Right cardiac atrium (tissue), 5 donors: ENCODE measurements around the gene CA10. TPM values are rescaled to one million over a fixed set of nuclear protein-coding genes. Genes with fewer than 3 reads are reported as not detected.

Source experiments
- ATAC-seq, 2 donors: fragments of 200-7000 bp; cut with Tn5 transposase; one replicate each; pipeline versions ENCODE4 v1.8.0 to v1.9.1; 2020; ENCODE audit warnings: moderate library complexity in 2 of 2, mild to moderate bottlenecking in 1 of 2
- DNase-seq, 3 donors: peaks; one replicate each; pipeline ENCODE4 v3.0.0-alpha.2; 2020
- H3K27ac ChIP-seq: one replicate; pipeline ENCODE4 v1.5.1; 2013; ENCODE audit warnings: mild to moderate bottlenecking, low read length, control low read depth, moderate library complexity
- H3K27me3 ChIP-seq: one replicate; pipeline ENCODE4 v1.6.1; 2013; ENCODE audit not compliant: control insufficient read depth, insufficient read depth
- H3K4me1 ChIP-seq: one replicate; pipeline ENCODE4 v1.6.1; 2013; ENCODE audit warnings: low read length; ENCODE audit not compliant: control insufficient read depth, insufficient read depth
- H3K4me3 ChIP-seq: one replicate; pipeline ENCODE4 v1.5.1; 2013; ENCODE audit warnings: low read length, control low read depth
- H3K9me3 ChIP-seq: one replicate; pipeline ENCODE4 v1.6.1; 2013; ENCODE audit warnings: low read length; ENCODE audit not compliant: control insufficient read depth
- WGBS: extraction: QIAGEN DNeasy Blood & Tissue Kit; methylation state at CpG from one replicate; pipeline ENCODE4 v1.1.7; 2013; 5-methylcytosine and 5-hydroxymethylcytosine counted together
- intact Hi-C, 4 donors: fragments of 100-400 bp; cut with DNase I; formaldehyde crosslinking; loops; one replicate each; pipeline versions ENCODE4 v1.11.0 to v1.14.0; 2022 to 2023
- polyA plus RNA-seq: library from polyadenylated mRNA; stranded (reverse); fragments of 200-250 nt; gene quantifications from one replicate; pipeline ENCODE4 v1.2.3, GENCODE V29; 2013
- total RNA-seq, 4 donors: library from RNA; stranded (reverse); fragmentation: NEBNext Ultra II Directional; extraction: Animal tissue kit (Norgen Biotek cat#: 25700); gene quantifications; one replicate each; pipeline ENCODE4 v1.2.1, GENCODE V29; 2021
- donor health status: healthy with polysubstance abuse.
- donor health status: DM: no; HTN: yes; CAD: no.
- donor health status: DM: no; HTN: no; CAD: no.
- donor health status: DM: no; HTN: yes; CAD: no; lungs with severe emphysema.
- donor health status: DM: yes; HTN: yes; CAD: no.

Gene CA10
- total and polyA plus RNA-seq, 5 donors, result 0.05 TPM; not detected in 4

GRCh38 chr17:51909971-51910370 is 248.5 kb downstream of the CA10 start:
- no peak for DNase-seq
- intact Hi-C loops, result no loop called here
- H3K27ac ChIP-seq, result no peak overlapping the region
- H3K4me3 ChIP-seq, result no peak overlapping the region
- ATAC-seq, result no peak
- no peaks in the 10 kb centered on the region for H3K4me1 ChIP-seq
- H3K9me3 ChIP-seq, result no peaks in the 10 kb centered on the region
- H3K27me3 ChIP-seq, result no peaks in the 10 kb centered on the region
- 68% methylated on average over 3 of the region's 3 CpGs for WGBS

DNA sequence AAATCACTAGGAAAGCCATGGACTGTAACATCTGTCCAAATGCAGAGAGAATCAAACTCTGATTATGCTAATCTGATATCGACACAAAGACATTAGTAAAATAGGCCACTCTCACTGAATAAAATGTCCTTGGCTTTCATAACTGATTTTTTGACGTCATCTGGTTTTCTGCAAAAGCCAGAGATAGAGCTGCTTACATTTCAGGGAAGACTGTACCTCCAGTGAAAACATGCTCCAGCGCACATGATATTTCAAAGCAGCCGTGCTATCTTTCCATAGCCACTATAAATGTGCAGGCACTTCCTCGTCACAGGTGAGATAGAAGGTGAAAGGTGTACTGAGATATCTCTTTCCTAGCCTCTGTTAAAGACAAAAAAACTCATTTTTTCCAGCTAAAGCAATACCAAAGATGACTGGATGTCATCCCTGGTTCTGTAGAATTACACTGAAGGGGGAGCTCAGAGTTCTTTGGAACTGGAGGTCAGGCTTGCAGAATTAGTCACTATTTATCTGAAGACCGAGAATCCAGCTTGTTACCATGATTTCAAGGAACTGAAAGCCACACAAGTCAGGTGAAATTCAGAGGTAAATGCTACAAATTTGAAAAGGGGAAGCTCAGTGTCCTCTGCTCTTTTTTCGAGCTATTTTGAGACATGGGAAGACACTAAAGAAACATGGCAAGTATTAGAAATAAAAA is 249.5 kb downstream of the CA10 start:
- ATAC-seq (peak in 1 of 2 donors; percentile 20), DNase-seq (no peak)
- H3K9me3 ChIP-seq, result no peaks in the 10 kb centered on the region
- WGBS, result 67% methylated on average over 7 of the region's 7 CpGs
- H3K27ac ChIP-seq, result no peak overlapping the region
- intact Hi-C loops, result no loop called here
- H3K4me3 ChIP-seq, result no peak overlapping the region
- no peaks in the 10 kb centered on the region for H3K4me1 ChIP-seq
- no peaks in the 10 kb centered on the region for H3K27me3 ChIP-seq

- H3K27ac ChIP-seq, result no peak overlapping the region
- ATAC-seq (no peak), DNase-seq (no peak)
- H3K27me3 ChIP-seq, result no peaks in the 10 kb centered on the region
- intact Hi-C loops, result no loop called here
- WGBS, result 63% methylated on average over 2 of the region's 2 CpGs
- H3K4me1 ChIP-seq, result no peaks in the 10 kb centered on the region
- H3K9me3 ChIP-seq, result no peaks in the 10 kb centered on the region
- no peak overlapping the region for H3K4me3 ChIP-seq
Measured at GRCh38 chr17:51907041-51907440, 251.5 kb downstream of the CA10 start.

DNA sequence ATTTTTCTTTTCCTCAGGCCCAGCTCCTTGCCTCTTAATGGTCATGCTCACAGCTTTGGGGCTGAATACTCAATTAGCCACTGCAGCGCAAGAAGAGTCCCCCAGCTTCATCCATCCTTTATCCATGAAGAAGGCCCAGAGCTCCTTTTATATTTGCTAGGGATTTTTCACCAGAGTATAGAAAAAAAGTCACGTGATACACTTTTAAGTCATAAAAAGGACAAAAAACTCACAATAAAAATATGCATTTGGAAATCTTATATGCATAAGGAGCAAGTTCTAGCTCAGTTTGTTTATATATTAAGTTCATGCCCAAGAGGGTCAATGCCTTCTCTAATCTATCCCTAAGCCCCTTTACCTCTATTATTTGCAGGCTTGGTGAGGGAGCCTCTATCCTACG is 254.1 kb downstream of the CA10 start:
- WGBS, result 79% methylated on average over 3 of the region's 3 CpGs
- Histone ChIP-seq H3K27ac (no peak overlapping the region), H3K9me3 (no peaks in the 10 kb centered on the region), H3K4me1 (no peaks in the 10 kb centered on the region), H3K27me3 (no peaks in the 10 kb centered on the region), H3K4me3 (no peak overlapping the region)
- DNase-seq (no peak), ATAC-seq (no peak)
- intact Hi-C loops, result no loop called here

DNA sequence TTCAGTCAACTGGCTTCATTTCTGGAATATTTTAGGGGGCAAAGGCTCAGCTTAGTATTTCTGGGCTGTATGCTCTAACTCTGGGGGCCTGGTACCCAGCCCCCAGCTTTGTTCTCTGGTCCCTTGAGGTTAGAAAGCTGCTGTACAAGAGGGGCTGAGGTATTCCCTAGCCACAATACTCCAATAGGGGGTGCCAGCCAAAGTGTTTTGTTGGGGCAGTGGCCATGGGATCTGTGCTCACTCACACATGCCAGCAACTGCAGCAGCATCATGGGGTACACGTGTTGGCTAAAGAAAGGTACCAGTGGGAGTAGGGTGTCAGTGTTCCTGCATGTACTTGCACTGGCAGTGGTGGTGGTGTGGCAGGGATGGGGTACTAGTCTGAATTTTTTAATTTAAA is 257.3 kb downstream of the CA10 start:
- H3K4me1 ChIP-seq, result no peaks in the 10 kb centered on the region
- no peak for DNase-seq
- 24% methylated on average over 1 of the region's 1 CpG for WGBS
- H3K9me3 ChIP-seq, result no peaks in the 10 kb centered on the region
- ATAC-seq, result no peak
- H3K27ac ChIP-seq, result no peak overlapping the region
- H3K27me3 ChIP-seq, result no peaks in the 10 kb centered on the region
- intact Hi-C loops, result no loop called here
- H3K4me3 ChIP-seq, result no peak overlapping the region

DNA sequence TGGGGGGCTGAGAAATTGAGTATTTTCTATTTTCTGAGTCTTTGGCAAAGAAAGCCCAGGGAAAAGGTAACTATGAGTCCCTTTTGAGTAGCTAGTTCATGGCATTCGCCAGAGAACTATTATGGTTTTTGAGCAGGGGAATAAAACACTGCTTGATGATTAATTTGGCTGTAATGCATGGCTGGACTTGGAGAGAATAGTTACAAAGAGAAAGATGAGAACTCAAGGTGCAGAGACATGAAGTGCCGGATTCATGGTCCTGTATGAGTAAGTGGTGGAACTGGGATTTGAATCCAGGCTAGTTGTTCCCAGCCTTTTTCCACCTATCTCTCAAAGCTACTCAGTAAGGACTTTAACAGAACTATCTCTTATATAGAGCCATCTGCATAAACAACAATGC is 266.6 kb downstream of the CA10 start:
- no peak for ATAC-seq
- intact Hi-C loops, result no loop called here
- Histone ChIP-seq H3K9me3 (no peaks in the 10 kb centered on the region), H3K4me3 (no peak overlapping the region), H3K27ac (no peak overlapping the region), H3K27me3 (no peaks in the 10 kb centered on the region), H3K4me1 (no peaks in the 10 kb centered on the region)
- WGBS, result 83% methylated on average over 2 of the region's 2 CpGs
- DNase-seq, result no peak

DNA sequence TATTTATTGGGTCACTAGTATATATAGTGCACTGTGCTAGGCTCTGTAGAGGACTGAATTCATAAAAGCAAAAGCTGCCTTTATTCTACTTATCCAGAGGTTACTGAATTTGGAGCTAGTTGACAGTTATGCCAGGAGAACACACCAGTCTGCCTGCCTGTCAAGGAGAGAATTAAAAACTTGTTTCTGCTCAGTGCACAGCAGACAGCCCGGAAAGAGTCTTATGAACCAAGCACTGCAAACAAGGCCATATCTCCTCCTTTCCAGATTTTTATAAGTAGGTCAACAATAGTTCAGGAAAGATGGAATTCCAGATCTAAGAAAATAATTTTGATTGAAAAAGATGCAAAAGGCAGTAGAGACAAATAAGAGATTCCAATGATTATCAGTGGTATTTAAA is 267.8 kb downstream of the CA10 start:
- DNase-seq (no peak), ATAC-seq (no peak)
- 90% methylated on average over 1 of the region's 1 CpG for WGBS
- H3K27ac ChIP-seq, result no peak overlapping the region
- H3K4me3 ChIP-seq, result no peak overlapping the region
- H3K4me1 ChIP-seq, result no peaks in the 10 kb centered on the region
- intact Hi-C loops, result no loop called here
- no peaks in the 10 kb centered on the region for H3K27me3 ChIP-seq
- no peaks in the 10 kb centered on the region for H3K9me3 ChIP-seq

- WGBS, result 76% methylated on average over 2 of the region's 2 CpGs
- intact Hi-C loops, result no loop called here
- H3K27ac ChIP-seq, result no peak overlapping the region
- ATAC-seq, result no peak
- no peak for DNase-seq
- no peaks in the 10 kb centered on the region for H3K4me1 ChIP-seq
- H3K27me3 ChIP-seq, result no peaks in the 10 kb centered on the region
- H3K9me3 ChIP-seq, result no peaks in the 10 kb centered on the region
- H3K4me3 ChIP-seq, result no peak overlapping the region
Measured at GRCh38 chr17:51888816-51889215, 269.7 kb downstream of the CA10 start.

- no peak for DNase-seq
- Histone ChIP-seq H3K27me3 (peaks cover 2% of the 10 kb centered on the region), H3K4me1 (no peaks in the 10 kb centered on the region), H3K4me3 (no peak overlapping the region), H3K9me3 (no peaks in the 10 kb centered on the region), H3K27ac (no peak overlapping the region)
- intact Hi-C loops, result loop anchor here in 1 of 4 donors (10.0 kb wide), 1 partner anchor 52 kb away; no protein-coding TSS in a partner anchor
- no peak for ATAC-seq
Measured at GRCh38 chr17:51876986-51877385, 281.5 kb downstream of the CA10 start.

DNA sequence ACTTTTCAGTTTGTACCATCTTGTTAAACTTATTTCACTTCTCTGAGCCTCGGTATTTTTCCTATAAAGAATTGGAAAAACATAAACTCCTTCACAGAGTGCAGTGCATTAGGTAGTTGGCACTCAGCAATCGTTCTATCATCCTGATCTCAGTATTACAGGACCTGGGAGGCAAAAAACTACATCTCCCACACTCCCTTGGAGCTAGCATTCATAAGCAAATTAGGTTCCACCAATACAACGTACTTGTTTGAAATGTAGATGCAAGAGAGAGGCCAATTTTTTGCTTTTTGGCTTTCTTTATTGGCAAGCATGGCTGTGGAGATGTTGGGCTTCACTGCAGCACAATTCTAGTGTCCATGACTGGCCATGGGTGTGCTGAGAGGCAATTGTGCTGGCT is 285.2 kb downstream of the CA10 start:
- no peak overlapping the region for H3K4me3 ChIP-seq
- H3K9me3 ChIP-seq, result no peaks in the 10 kb centered on the region
- H3K27me3 ChIP-seq, result peaks cover 2% of the 10 kb centered on the region
- WGBS, result 20% methylated on average over 3 of the region's 3 CpGs
- H3K27ac ChIP-seq, result no peak overlapping the region
- DNase-seq (no peak), ATAC-seq (no peak)
- intact Hi-C loops, result loop anchor here in 1 of 4 donors (10.0 kb wide), 1 partner anchor 49 kb away; no protein-coding TSS in a partner anchor
- H3K4me1 ChIP-seq, result no peaks in the 10 kb centered on the region

- no peaks in the 10 kb centered on the region for H3K4me1 ChIP-seq
- H3K27me3 ChIP-seq, result no peaks in the 10 kb centered on the region
- intact Hi-C loops, result no loop called here
- no peak overlapping the region for H3K27ac ChIP-seq
- 2% methylated on average over 2 of the region's 2 CpGs for WGBS
- ATAC-seq (no peak), DNase-seq (no peak)
- no peaks in the 10 kb centered on the region for H3K9me3 ChIP-seq
- no peak overlapping the region for H3K4me3 ChIP-seq
Measured at GRCh38 chr17:51869387-51869786, 289.1 kb downstream of the CA10 start.
